ENCODE results near the gene ABLIM2. TPM values are rescaled to one million over a fixed set of nuclear protein-coding genes. Genes with fewer than 3 reads are reported as not detected.

The ABLIM2 gene
- total RNA-seq, 3 donors from 2014 or later (not counting 1 experiment from before 2014, with no cell fraction given): 0.71 to 2.8 (median 1.3) TPM

GRCh38 chr4:8007581-8007980 lies 151.0 kb downstream of the ABLIM2 start:
- DNase-seq (no peak), ATAC-seq (no peak)
- H3K9me3 Mint-ChIP-seq: no peaks in the 10 kb centered on the region
- no peaks in the 10 kb centered on the region for H3K4me1 ChIP-seq (ENCODE audit: control insufficient read depth, insufficient read depth, low read length)
- no peaks in the 10 kb centered on the region for H3K9me3 ChIP-seq (ENCODE audit: control insufficient read depth, insufficient read depth, low read length)
- no peak overlapping the region for H3K4me3 ChIP-seq (ENCODE audit: low read length)
- no peak overlapping the region for H3K4me3 Mint-ChIP-seq
- H3K4me1 Mint-ChIP-seq: no peaks in the 10 kb centered on the region
- H3K36me3 Mint-ChIP-seq: no peaks in the 10 kb centered on the region
- H3K27ac ChIP-seq (ENCODE audit: low read length): no peak overlapping the region
- peaks cover 6 to 10% of the 10 kb centered on the region in 2 donors for H3K27me3 Mint-ChIP-seq (ENCODE audit: low read depth in 2 of 2)
- no peaks in the 10 kb centered on the region for H3K27me3 ChIP-seq (ENCODE audit: control insufficient read depth, insufficient read depth, low read length)
- intact Hi-C loops (cut with micrococcal nuclease): no loop called here
- TF ChIP-seq, protein P1, sequence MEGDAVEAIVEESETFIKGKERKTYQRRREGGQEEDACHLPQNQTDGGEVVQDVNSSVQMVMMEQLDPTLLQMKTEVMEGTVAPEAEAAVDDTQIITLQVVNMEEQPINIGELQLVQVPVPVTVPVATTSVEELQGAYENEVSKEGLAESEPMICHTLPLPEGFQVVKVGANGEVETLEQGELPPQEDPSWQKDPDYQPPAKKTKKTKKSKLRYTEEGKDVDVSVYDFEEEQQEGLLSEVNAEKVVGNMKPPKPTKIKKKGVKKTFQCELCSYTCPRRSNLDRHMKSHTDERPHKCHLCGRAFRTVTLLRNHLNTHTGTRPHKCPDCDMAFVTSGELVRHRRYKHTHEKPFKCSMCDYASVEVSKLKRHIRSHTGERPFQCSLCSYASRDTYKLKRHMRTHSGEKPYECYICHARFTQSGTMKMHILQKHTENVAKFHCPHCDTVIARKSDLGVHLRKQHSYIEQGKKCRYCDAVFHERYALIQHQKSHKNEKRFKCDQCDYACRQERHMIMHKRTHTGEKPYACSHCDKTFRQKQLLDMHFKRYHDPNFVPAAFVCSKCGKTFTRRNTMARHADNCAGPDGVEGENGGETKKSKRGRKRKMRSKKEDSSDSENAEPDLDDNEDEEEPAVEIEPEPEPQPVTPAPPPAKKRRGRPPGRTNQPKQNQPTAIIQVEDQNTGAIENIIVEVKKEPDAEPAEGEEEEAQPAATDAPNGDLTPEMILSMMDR (IDR thresholded peaks at IDR 0.05): no peak
- no peaks in the 10 kb centered on the region for H3K36me3 ChIP-seq (ENCODE audit: control insufficient read depth, insufficient read depth, low read length)
- H3K27ac Mint-ChIP-seq: no peak overlapping the region
- 78% methylated on average over 11 of the region's 11 CpGs for WGBS (ENCODE audit: insufficient coverage)

- intact Hi-C loops (cut with micrococcal nuclease): no loop called here
- Histone ChIP-seq H3K27ac (ENCODE audit: low read length) (no peak overlapping the region), H3K4me1 (ENCODE audit: control insufficient read depth, insufficient read depth, low read length) (no peaks in the 10 kb centered on the region), H3K4me3 (ENCODE audit: low read length) (no peak overlapping the region), H3K36me3 (ENCODE audit: control insufficient read depth, insufficient read depth, low read length) (no peaks in the 10 kb centered on the region), H3K27me3 (ENCODE audit: control insufficient read depth, insufficient read depth, low read length) (no peaks in the 10 kb centered on the region), H3K9me3 (ENCODE audit: control insufficient read depth, insufficient read depth, low read length) (no peaks in the 10 kb centered on the region)
- H3K27ac Mint-ChIP-seq: no peak overlapping the region
- DNase-seq: no peak
- 74% methylated on average over 12 of the region's 12 CpGs for WGBS (ENCODE audit: insufficient coverage)
- H3K36me3 Mint-ChIP-seq: no peaks in the 10 kb centered on the region
- ATAC-seq: no peak
- H3K4me1 Mint-ChIP-seq: no peaks in the 10 kb centered on the region
- no peak overlapping the region for H3K4me3 Mint-ChIP-seq
- no peaks in the 10 kb centered on the region for H3K9me3 Mint-ChIP-seq
- TF ChIP-seq, protein P1 (IDR thresholded peaks at IDR 0.05): no peak
- H3K27me3 Mint-ChIP-seq (ENCODE audit: low read depth in 2 of 2): peaks cover 7 to 16% of the 10 kb centered on the region in 2 donors
Observed at GRCh38 chr4:8006471-8006870, 152.1 kb downstream of the ABLIM2 start.

DNA sequence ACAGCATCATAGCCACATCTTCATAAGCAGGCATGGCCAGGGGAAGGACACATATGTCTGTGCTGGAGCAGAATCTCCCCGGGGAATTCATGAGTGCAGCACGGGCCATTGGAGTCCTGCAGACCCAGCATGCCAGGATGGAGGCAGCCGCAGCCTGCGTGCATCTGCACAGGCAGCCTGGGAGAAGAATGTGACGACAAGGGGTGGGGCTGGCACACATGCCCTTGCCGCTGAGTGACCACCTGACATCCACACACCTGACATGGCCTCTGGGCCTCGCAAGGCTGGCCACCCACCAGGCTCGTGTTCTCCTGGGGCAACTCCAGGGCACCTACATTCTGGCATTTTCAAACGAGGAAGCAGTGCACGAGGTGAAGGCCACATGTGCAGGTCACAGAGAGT lies 152.8 kb downstream of the ABLIM2 start:
- intact Hi-C loops (cut with micrococcal nuclease): no loop called here
- no peaks in the 10 kb centered on the region for H3K27me3 ChIP-seq (ENCODE audit: control insufficient read depth, insufficient read depth, low read length)
- no peak overlapping the region for H3K4me3 ChIP-seq (ENCODE audit: low read length)
- WGBS (ENCODE audit: insufficient coverage): 68% methylated on average over 10 of the region's 10 CpGs
- Mint-ChIP-seq H3K4me1 (no peaks in the 10 kb centered on the region), H3K27me3 (ENCODE audit: low read depth in 2 of 2) (peaks cover 7 to 16% of the 10 kb centered on the region in 2 donors), H3K27ac (no peak overlapping the region), H3K9me3 (no peaks in the 10 kb centered on the region), H3K4me3 (no peak overlapping the region), H3K36me3 (no peaks in the 10 kb centered on the region)
- TF ChIP-seq, protein P1 (IDR thresholded peaks at IDR 0.05): no peak
- no peak for DNase-seq
- no peaks in the 10 kb centered on the region for H3K36me3 ChIP-seq (ENCODE audit: control insufficient read depth, insufficient read depth, low read length)
- H3K4me1 ChIP-seq (ENCODE audit: control insufficient read depth, insufficient read depth, low read length): no peaks in the 10 kb centered on the region
- no peaks in the 10 kb centered on the region for H3K9me3 ChIP-seq (ENCODE audit: control insufficient read depth, insufficient read depth, low read length)
- ATAC-seq: no peak
- no peak overlapping the region for H3K27ac ChIP-seq (ENCODE audit: low read length)

- no peak overlapping the region for H3K4me3 ChIP-seq (ENCODE audit: low read length)
- Mint-ChIP-seq H3K9me3 (no peaks in the 10 kb centered on the region), H3K27me3 (ENCODE audit: low read depth in 2 of 2) (peaks cover 7 to 16% of the 10 kb centered on the region in 2 donors)
Observed at GRCh38 chr4:8005033-8005808, 153.4 kb downstream of the ABLIM2 start.

More at GRCh38 chr4:8005033-8005808, 153.4 kb downstream of the ABLIM2 start:
- intact Hi-C loops (cut with micrococcal nuclease): no loop called here
- Histone ChIP-seq H3K9me3 (ENCODE audit: control insufficient read depth, insufficient read depth, low read length) (no peaks in the 10 kb centered on the region), H3K4me1 (ENCODE audit: control insufficient read depth, insufficient read depth, low read length) (no peaks in the 10 kb centered on the region), H3K36me3 (ENCODE audit: control insufficient read depth, insufficient read depth, low read length) (no peaks in the 10 kb centered on the region), H3K27ac (ENCODE audit: low read length) (no peak overlapping the region), H3K27me3 (ENCODE audit: control insufficient read depth, insufficient read depth, low read length) (no peaks in the 10 kb centered on the region)
- Mint-ChIP-seq H3K27ac (no peak overlapping the region), H3K36me3 (no peaks in the 10 kb centered on the region), H3K4me1 (no peaks in the 10 kb centered on the region), H3K4me3 (no peak overlapping the region)
- 86% methylated on average over 36 of the region's 36 CpGs for WGBS (ENCODE audit: insufficient coverage)
- DNase-seq: no peak
- TF ChIP-seq, protein P1 (IDR thresholded peaks at IDR 0.05): no peak
- no peak for ATAC-seq
